ENCODE data around the gene GPR89A.
"Not testable (repeated sequence)": the region's sequence is repeated elsewhere in the genome, so short reads cannot be mapped to it uniquely, and the experiment has no call there.

The GPR89A gene

DNA sequence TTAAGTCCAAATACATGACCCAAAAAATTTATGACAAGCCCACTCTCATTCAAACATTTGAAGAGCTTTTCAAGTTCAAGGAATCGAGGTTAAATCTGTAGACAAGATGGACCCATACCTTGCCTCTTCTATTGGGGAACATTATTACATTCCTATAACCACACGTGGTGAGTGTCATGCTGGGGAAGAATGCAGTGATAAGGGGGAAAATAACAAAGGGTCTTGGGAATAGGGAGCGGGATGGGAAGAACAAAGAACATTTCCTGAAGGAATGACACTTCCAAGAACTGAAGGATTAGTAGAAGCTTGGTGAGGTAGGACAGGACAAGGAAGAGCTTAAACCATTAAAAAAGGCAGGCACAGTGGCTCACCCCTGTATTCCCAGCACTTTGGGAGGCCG is 80.5 kb downstream of the GPR89A start:
- no peak for DNase-seq

DNA sequence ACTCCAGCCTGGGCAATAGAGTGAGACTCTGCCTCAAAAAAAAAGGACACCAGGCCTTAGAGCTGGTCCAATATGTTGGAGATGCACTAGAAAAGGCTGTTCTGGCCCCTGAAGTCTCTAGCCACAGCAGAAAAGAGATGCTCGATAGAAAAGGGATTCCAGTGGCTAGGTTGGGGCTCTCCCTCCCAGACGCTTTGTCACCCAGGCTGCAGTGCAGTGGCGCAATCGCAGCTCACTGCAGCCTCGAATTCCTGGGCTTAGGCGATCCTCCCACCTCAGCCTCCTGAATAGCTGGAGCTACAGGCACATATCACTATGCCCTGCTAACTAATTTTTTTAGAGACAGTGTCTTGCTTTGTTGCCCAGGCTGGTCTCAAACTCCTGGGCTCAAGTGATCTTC is 81.1 kb downstream of the GPR89A start:
- no peak for DNase-seq

DNA sequence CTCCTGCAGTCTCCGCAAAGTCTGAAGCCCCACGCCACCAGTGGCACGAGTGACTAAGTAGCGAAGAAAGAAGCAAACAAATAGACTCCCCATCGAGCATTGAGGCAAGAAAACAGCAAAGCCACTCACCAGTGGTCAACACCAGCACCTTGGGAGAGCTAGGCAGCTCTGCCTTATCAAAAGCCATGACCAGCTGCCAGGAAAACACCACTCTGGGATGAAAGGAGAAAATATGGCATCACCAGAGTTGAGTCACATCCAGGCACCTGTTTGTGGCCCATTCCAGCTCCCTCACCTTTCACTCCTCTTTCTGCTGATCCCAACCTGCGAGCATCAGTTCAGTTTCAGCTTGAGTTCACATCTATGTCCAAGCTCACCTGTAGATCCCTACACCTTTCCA is 82.1 kb downstream of the GPR89A start:
- no peak for DNase-seq

DNA sequence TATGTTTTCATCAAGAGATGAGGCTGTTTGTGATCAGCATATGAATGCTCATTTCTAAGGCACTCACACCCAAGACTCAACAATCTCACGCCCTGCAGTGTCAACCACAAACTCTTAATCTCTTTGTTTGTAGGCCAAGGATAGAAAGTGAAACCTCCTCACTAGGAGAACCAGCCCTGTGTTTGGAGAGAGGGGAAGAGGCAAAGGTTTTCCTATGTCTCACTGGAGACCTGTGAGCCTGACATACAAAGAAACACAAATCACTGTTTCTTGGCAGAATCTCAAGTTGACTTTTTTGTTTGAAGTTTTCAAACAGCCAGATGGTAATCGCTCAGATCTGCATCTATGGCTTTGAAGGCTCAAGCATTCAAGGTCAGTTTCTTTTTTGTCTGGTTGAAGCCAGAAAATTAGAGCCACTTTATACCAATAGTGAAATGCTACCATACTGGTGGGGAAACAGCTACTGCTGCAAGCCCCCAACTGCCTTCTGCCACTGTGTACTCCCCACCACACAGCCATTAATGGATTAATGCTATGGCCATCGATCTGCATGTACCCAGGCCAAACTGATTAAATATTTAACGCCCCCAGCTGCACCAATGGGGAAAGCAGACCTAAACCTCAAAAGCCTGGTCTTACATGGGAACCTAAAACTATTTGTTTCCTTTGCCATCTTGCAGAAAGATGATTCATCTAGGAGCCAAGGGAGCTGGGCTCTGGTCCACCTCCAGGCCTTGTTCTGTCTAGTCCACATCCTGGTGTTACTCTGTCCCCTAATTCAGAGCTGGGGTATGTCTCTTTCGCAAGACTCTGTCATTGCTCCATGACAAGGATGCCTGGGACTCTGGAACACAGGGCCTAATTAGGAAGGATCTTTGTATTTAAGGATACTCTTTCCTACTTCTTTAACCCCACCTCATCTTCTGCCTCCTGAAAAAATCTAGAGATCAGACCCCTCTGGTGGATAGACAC is 83.1 kb downstream of the GPR89A start:
- DNase-seq = peak; percentile 20 to 64

DNA sequence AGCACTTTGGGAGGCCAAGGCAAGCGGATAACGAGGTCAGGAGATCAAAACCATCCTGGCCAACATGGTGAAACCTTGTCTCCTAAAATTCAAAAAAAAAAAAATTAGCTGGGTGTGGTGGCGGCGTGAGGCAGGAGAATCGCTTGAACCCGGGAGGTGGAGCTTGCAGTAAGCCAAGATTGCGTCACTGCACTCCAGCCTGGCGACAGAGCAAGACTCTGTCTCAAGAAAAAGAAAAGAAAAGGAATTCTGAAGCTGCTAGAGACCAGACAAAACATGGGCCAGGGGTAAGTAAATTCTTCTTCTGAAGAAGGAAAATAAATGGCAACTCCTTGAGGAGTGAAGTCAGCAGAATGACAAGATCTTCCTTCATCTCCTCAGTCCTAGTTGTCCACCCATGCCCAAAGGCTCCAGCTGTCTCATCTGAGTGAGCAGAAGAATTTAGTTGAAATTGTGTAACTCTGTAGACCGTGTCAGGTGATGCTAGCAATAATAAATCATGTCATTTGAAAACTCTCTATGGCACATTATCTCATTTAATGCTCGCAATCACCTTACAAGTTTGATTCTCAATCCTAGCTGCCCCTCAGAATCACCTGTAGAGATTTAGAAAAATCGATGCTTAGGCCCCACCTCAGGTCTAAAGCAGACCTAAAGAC is 85.1 kb downstream of the GPR89A start:
- no peak for DNase-seq

DNA sequence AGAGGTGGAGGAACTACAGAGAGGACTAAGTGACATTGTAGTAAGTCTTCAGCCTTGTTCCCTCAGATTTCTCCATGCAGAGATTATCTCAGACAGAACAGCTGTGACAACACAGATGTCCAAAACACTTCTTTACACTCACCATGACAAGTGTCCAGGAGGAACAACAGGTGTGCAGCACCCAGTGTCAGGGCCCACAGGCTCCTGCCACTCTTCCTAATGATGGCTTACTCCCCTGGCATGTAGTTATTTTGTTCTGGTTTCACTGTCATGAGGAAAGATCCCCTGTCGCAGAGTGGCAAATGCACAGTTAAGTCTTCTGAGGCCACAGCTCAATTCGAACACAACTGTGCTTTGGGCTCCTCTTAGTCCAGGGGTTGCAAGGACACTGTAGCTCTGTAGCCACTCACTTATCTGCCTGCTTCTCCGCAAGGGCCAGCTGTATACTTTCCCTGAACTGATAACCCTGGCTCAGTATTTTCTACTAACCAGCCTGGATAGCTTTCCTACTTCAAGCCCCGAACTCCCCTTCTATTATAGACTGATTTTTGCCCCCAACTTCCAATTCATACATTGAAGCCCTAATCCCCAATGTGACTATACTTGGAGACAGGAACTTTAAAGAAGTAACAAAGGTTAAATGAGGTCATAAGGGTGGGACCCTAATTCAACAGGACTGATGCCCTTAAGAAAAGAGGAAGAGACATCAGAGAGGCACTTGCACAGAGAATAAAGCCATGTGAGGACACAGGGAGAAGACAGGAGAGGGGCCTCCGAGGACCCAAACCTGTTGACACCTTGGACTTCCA is 88.2 kb downstream of the GPR89A start:
- no peak for DNase-seq

DNA sequence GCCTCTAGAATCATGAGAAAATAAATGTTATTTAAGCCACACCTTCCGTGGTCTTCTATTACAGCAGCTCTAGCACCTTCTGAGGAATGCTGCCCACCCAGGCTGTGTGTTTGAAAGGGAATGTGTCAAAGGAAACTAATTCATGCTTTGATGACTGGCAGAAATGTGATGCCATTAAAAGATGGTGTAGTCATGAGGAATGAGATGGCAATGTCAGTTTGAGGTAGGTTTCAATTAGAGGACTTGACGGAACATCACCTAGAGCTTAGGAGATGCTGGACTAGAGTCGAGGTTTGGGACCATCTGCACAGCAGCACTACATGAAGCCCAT is 88.8 kb downstream of the GPR89A start:
- DNase-seq = no peak

DNA sequence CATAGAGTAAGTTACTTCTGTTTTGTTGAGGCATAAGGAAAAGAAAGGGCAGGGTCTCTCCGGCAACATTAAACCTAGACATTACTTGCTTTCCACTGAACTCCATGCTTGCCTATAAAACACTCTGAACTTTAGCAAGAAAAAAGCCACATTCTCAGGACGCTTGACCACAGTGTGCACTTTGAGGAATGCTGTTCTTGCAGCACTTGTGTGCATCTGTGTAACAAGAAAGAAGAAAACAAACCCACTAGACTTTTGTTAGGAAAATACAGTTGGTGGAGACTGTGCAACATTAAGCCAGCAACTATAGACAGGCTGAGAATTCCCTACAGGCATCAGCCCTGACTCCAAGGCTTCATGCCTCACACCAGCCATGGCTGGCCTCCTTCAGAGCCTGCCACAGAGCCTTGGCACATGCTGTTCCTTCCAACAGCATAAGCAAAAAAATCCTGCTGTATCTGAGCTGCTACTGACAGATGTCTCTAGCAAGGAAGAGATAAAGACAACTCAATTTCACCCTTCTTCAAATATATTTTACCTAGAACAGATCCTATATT is 93.6 kb downstream of the GPR89A start:
- no peak for DNase-seq

DNA sequence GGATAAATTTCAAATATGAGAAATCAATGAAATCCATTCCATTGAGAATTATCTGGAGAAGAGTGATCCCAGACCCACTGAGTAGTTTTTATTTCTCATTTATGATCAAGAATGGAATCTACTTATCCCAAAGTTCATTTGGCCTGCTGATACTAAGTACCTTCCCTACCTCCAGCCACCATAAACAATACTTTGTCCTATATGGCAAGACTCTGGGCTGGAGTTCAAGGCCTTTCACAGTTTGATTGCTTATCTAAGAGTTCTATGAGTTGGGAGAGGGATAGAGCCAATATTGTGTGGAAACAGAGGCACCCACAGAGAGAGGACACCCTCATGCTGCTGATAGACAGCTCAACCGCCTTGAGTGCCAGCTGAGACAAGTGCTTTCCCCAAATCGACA is 94.3 kb downstream of the GPR89A start:
- no peak for DNase-seq

DNA sequence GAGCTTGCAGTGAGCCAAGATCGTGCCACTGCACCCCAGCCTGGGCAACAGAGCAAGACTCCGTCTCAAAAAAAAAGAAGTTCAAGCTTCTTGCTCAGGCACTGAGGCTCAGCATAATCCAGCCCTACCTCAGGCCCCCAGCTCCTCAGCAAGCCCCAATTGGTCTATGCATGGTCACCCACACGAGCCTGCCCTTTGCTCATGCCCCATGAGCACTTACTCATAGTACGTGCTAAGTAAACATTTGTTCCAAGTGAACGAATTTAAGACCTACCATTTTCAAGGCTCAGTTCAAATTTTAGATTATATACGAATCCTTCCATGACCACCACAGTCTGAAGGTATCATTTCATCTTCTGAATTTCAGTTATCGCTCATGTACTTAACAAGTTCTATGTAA is 95.0 kb downstream of the GPR89A start:
- no peak for DNase-seq

DNA sequence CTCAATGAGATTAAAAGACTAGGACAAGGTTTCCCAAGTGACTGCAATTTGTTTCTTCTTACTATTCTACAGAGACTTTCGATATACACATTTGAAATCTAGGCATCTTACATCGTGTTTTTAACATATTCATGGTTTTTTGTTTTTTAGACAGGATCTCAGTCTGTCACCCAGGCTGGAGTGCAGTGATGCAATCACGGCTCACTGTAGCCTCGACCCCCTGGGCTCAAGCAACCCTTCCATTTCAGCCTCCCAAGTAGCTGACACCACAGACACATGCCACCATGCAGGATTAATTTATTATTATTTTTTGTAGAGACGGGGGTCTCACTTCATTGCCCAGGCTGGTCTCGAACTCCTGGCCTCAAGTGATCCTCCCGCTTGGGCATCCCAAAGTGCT is 97.8 kb downstream of the GPR89A start:
- no peak for DNase-seq

DNA sequence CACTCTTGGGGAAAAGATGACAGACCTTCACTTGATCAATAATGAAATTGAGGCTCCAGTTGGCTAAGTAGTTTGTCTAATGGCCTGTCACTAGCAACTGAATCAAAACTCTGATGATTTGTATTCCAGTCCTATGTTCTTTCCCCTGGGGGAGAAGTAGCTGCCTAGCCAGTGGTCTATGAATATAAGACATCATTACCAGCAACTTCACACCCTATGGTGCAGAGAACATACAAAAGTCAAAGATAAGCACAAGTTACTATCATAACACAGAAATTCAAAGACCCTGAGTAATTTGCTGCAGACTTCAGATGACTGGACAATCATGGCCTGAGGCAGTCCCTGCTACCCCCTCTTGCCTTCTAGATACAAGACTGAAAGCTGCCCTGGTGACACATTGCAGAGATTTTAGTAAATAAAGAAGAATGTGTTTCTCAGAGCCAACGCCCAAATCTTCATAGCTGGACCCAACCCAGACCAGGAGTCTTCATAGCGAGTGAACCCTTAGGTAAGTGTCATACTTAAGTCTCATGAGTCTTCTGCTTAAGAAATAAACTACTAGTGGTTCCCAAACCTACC is 98.4 kb downstream of the GPR89A start:
- no peak for DNase-seq

DNA sequence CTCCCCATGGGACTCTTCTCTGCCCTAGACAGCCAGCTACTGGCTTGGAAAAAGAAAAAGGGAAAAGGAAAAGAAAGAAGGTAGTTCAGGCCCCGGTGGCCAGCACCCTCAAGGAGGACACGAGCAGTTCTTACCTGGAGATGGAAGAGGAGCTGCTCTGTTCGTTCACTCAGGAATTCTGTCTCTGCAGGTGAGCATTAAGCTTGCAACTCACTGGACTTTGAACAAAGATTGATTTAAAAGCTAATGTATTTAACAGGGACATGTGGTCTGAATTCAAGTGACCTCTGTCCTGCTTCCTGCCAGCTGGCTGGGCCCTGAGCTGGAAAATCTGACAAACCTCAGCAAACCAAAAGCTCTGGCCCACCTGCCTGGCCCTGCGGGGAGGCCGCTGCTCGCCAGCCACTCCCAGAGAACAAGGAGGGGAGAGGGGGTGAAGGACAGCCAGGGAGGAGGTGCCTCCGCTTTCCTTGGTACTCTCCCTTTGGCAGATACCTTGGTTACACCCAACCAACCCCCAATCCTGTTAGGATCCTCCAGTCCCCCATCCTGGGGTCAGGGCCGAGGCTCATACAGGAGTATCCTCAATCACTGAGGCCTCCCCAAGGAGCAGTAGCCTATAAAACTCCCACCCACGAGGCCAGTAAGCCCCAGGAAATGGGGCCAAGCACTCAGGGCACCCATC is 99.5 kb downstream of the GPR89A start, which contains the start of gene PDZK1:
Gene PDZK1 (minus strand): TSS at position 186 of the 685 bp plus-strand sequence. CDS start 19,347 bp downstream, outside the sequence.
- DNase-seq = no peak

DNA sequence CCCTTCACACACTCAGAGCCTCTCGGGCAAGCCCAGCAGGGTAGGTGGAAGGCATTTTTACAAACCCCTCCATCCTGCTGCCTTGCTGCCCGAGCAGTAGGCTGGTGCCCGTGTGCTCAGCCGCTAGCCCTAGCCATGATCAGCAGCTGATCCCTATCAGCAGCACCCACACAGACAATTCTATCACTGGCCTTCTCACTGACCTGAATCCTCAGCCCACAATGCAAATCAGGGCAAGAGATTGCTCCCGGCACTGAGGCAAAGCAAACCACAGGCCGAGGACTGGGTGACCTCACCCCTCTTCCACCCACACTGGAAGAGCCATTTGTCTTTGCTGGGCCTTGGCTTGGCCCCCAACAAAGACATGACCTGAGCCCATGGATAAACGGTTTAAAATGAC is 100.3 kb downstream of the GPR89A start:
- DNase-seq = no peak

DNA sequence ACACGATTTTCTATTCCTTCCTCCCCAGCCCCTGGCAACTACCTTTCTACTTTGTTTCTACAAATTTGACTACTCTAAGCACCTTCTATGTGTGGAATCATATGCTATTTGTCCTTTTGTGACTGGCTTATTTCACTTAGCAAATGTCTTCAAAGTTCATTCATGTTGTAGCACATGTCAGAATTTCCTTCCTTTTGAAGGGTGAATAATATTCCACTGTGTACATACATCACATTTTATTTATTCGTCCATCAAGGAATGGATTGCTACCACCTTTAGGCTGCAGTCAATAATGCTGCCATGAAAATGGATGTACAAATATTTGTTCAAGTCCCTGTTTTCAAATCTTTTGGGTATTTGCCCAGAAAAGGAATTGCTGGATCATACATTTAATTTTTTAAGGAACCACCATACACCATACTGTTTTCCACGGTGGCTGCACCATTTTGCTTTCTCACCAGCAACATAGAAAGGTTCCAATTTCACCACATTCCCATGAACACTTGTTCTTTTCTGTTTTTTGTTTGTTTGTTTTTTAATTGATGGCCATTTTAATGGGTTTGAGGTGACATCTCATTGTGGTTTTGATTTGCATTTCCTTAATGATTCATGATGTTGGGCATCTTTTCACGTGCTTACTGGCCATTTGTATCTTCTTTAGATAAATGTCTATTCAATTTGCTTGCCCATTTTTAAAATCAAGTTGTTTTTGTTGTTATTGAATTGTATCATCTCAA is 102.7 kb downstream of the GPR89A start:
- no peak for DNase-seq

DNA sequence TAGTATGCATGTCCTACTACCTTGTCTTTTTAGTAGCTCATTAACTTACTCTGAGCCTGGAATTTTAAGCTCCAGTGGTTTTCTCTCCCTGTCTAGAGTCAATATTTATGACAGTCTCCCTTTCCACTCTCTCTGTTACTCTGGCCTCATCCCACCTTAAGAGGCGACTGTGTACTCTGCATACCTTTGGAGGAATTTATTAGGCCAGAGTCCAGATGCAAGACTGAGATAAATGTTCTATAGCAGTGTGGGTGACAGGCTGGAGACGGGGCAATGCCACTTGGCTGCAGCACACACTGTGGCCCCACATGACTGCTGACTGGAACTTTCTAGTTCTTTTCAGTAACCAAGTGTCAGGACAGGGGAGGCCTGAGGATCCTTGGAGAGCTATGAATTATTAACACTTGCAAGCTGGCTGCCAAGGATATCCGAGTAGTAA is 103.4 kb downstream of the GPR89A start:
- DNase-seq = no peak

DNA sequence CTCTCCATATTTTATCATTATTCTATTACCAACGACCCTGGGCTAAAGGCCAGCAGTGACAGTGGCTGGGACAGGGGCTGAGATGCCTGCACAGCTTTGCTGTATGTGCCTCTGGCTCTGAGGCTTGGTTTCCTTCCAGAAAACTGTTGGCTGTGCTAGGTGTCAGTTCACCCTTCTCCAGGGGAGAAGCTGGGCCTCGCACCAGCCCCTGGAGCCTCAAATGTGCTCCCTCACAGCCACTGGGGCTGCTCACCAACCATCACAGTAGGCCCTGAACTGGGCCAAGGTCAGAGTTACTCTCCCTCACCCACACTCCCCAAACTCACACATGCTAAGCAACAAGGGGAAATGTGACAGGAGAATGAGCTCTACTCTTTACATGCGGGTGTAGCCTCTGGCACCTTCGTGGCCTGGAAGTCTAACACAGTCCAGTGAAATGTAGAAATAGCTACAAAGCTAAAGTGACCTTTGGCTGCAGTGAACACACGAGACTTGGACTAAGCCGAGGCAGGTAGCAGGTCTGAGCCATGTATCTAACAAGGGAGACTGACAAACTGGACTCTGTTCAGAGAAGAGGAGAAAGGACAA is 106.8 kb downstream of the GPR89A start:
- DNase-seq = no peak

DNA sequence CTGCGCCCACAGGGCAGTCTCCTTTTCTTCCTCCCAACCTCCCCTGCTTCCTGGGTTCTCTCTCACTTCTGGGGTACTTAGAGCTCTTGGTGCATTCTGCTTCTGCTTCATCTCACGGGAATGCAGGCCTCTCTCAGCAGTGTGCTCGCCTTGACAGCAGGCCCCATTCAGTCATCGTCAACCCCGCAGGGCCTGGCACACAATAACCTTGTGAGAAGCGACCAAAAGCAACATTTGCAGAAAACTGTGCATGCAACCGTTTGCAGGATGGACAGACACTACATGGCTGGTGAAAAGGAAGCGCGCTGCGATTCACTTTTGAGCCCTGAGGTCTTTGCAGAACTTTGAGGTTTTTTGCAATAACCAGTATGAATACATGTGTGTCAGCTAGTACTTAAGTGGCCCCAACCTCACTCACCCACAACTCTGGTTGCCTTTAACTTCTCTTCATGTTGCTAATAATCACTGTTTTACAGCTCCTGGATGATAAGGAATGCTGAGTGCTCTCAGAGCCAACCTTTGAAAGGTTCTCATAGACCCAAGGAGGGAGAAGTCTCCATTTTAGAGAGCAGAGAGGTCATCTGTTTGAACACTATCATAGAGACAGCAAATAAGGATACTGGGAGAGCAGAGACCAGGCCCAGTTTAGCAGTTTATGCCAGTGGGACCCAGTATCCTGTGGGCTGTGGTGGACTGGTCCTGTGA is 109.0 kb downstream of the GPR89A start:
- no peak for DNase-seq

DNA sequence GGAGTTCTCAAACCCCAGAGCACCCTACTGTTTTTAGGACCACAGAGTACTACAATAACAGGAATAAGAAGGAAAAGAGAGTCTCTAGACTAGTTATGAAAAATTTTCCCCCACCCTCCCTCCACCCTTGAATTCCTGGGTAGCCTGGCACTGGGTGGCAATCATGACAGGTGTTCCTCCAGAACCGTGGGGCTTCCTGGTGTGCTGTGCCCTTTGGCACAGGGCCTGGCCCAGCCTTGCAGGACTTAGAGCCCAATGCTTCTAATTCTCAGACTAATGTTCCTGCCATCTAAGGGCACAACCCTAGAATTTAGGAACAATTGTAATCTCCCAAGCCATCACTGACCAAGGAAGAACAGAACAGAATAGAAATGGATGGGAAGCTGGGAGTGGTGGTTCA is 110.0 kb downstream of the GPR89A start:
- DNase-seq = no peak

DNA sequence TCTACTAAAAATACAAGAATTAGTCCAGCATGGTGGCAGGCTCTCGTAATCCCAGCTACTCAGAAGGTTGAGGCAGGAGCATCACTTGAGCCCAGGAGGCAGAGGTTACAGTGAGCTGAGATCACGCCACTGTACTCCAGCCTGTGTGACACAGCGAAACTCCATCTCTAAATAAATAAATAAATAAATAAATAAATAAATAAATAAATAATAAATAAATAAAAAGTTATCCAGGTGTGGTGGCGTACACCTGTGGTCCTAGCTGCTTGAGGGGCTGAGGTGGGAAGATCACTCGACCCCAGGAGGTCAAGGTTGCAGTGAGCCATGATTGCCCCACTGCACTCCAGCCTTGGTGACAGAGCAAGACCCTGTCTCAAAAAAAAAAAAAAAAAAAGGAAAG is 110.7 kb downstream of the GPR89A start:
- DNase-seq = not testable (repeated sequence)
